PFSK-1 (cell line): ENCODE measurements around the gene NIBAN1.

Experiments
- FOXP2 ChIP-seq: optimal IDR thresholded peaks from 2 replicates; pipeline ENCODE3; 2011; ENCODE audit warnings: borderline replicate concordance, control low read depth, inconsistent platforms; ENCODE audit not compliant: insufficient read depth; ENCODE audit errors: extremely low read length, extremely low read depth
- POLR2AphosphoS5 ChIP-seq: IDR thresholded peaks from 2 replicates; pipeline ENCODE4 v1.6.1; 2012; ENCODE audit warnings: low read depth, mild to moderate bottlenecking, control low read depth, low read length, moderate library complexity
- REST ChIP-seq, 2 experiments: IDR thresholded peaks; 2 replicates each; pipeline versions ENCODE4 v1.6.1 to v1.8.0; 2011 to 2012; ENCODE audit warnings: low read depth in 2 of 2, low read length in 2 of 2, control low read depth in 1 of 2, inconsistent platforms in 1 of 2, mild to moderate bottlenecking in 1 of 2, moderate library complexity in 1 of 2; ENCODE audit not compliant: insufficient read depth in 1 of 2
- SIN3A ChIP-seq: IDR thresholded peaks from 2 replicates; pipeline ENCODE4 v1.6.1; 2012; ENCODE audit warnings: mild to moderate bottlenecking, low read length, moderate library complexity, borderline replicate concordance; ENCODE audit not compliant: insufficient read depth
- TAF1 ChIP-seq: IDR thresholded peaks from 2 replicates; pipeline ENCODE4 v1.6.1; 2012; ENCODE audit warnings: low read length, control low read depth, borderline replicate concordance; ENCODE audit not compliant: insufficient read depth

The NIBAN1 gene

DNA sequence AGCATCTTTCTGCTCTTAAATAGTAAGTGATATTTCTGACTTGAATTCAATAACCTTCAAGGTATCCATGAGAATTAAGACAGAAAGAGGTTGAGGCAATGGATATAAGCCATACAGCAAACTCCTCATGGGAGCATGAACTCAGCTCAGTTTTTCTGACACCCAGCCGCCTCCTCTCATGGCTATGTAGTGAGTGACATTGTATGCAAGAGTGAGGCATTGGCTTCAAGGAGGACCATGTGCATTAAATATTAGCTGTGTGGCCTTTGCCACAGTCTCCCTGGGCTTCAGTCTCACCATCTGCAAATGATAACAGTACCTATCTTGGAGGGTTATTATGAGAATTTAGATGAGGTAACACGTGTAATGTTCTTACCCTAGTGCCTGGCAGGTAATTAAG is 23.4 kb downstream of the NIBAN1 start:
- no peak for TF ChIP-seq POLR2AphosphoS5
- no peak for TF ChIP-seq SIN3A
- TF ChIP-seq REST (IDR thresholded peaks at IDR 0.05; ENCODE audit: insufficient read depth in 1 of 2, low read depth in 2 of 2, low read length in 2 of 2), result no peak
- no peak for TF ChIP-seq TAF1
- no peak for TF ChIP-seq FOXP2

- no peak for TF ChIP-seq SIN3A
- TF ChIP-seq POLR2AphosphoS5, result no peak
- TF ChIP-seq FOXP2, result no peak
Measured at GRCh38 chr1:184950227-184950626, 24.1 kb downstream of the NIBAN1 start.

GRCh38 chr1:184947497-184948256 is 26.6 kb downstream of the NIBAN1 start:
- no peak for TF ChIP-seq TAF1
- TF ChIP-seq SIN3A, result no peak
- TF ChIP-seq FOXP2, result no peak
- TF ChIP-seq REST (IDR thresholded peaks at IDR 0.05; ENCODE audit: insufficient read depth in 1 of 2, low read depth in 2 of 2, low read length in 2 of 2), result no peak
- TF ChIP-seq POLR2AphosphoS5, result no peak

DNA sequence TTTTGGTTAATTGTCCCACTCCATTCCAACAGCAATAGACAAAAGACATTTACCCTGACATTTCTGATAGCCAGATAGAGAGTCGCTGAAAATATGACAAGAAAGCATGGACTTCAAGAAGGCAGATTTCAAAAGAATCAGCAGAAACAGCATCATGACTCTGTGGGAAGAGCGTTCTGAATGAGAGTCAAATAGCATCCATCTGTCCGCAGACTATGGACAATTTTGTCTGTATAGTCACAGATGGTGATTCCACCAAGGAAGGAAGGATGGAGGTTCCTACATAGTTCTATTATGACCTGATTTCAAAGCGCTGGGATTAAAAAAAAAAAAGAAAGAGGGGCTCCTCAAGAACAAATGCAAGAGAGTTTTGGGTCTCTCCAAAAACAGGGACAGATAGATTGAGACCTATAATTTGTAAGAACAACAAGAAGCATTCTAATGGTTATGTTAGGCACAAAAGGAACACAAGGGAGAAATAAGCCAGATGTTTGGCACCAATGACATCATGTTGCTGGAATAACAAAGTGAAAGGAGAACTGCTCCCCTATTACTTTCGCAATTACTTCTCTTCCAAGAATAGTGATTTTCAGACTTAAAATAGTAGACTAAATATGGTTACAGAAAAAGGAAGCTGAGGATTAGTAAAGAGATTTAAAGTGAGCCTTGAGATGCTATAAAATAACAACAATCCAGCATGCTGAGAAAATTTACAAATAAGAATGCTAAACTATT is 28.5 kb downstream of the NIBAN1 start:
- no peak for TF ChIP-seq TAF1
- no peak for TF ChIP-seq SIN3A
- no peak for TF ChIP-seq FOXP2
- TF ChIP-seq REST (IDR thresholded peaks at IDR 0.05; ENCODE audit: insufficient read depth in 1 of 2, low read depth in 2 of 2, low read length in 2 of 2), result no peak
- TF ChIP-seq POLR2AphosphoS5, result no peak

- TF ChIP-seq POLR2AphosphoS5, result no peak
- TF ChIP-seq FOXP2, result no peak
- TF ChIP-seq REST (IDR thresholded peaks at IDR 0.05; ENCODE audit: insufficient read depth in 1 of 2, low read depth in 2 of 2, low read length in 2 of 2), result no peak
- TF ChIP-seq SIN3A, result no peak
- TF ChIP-seq TAF1, result no peak
Measured at GRCh38 chr1:184945029-184945428, 29.3 kb downstream of the NIBAN1 start.
